C4-2B (cell line): ENCODE data around the gene HOXA5.

ENCODE experiments used
- CTCF ChIP-seq: fragments of 450-650 bp; conservative IDR thresholded peaks from 2 replicates; pipeline ENCODE4 v1.5.1; 2017; ENCODE audit warnings: mild to moderate bottlenecking
- ZFX ChIP-seq: fragments of 450-650 bp; IDR thresholded peaks from 2 replicates; pipeline ENCODE4 v1.6.1; 2017

GRCh38 chr7:27170426-27171324 is 27.2 kb upstream of the HOXA5 start:
- no peak for TF ChIP-seq CTCF
- no peak for TF ChIP-seq ZFX
